NCI-H226 (cell line): ENCODE measurements around the gene NXPH2.
"Not testable (repeated sequence)": the region's sequence is repeated elsewhere in the genome, so short reads cannot be mapped to it uniquely, and the experiment has no call there.

Experiments used
- DNase-seq: peaks from one replicate; pipeline ENCODE4 v3.0.0-alpha.2; 2015

Gene NXPH2

GRCh38 chr2:138752197-138752956, 27.8 kb downstream of the NXPH2 start:
- DNase-seq: peak; percentile 94

GRCh38 chr2:138744713-138745112, 35.5 kb downstream of the NXPH2 start:
- no peak for DNase-seq

- no peak for DNase-seq
Observed at GRCh38 chr2:138742441-138743057, 37.6 kb downstream of the NXPH2 start.

DNA sequence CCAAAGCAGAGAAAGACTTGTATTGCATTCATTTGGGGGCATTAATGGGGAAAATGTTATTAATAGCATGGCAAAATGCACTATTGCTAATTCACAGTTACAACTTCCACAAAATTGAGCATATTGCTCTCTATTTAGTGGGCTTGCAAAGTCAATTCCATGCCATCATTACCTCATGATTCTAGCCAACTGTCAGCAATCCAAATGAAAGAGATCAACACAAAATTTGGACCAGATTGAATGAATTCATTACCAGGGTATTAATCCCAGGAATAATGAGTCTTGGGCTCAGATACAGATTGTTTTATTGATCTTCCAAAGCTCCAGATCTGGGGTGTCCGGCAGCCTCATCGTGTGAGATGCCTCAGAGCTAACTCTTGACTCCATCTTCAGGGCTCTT, 38.3 kb downstream of the NXPH2 start:
- DNase-seq: no peak

DNA sequence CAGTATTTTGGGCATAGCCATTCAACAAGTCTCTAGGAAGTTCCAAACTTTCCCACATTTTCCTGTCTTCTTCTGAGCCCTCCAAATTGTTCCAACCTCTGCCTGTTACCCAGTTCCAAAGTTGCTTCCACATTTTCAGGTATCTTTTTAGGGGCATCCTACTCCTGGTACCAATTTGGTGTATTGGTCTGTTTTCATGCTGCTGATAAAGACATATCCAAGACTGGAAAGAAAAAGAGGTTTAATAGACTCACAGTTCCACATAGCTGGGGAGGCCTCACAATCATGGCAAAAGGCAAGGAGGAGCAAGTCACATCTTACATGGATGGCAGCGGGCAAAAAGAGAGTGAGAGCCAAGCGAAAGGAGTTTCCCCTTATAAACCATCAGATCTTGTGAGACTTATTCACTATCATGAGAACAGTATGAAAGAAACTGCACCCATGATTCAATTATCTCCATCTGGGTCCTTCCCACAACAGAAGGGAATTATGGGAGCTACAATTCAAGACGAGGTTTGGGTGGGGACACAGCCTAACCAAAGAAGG, 43.1 kb downstream of the NXPH2 start:
- DNase-seq: not testable (repeated sequence)

GRCh38 chr2:138732651-138733050, 47.5 kb downstream of the NXPH2 start:
- DNase-seq: no peak

GRCh38 chr2:138730497-138731030, 49.6 kb downstream of the NXPH2 start:
- DNase-seq: no peak

DNA sequence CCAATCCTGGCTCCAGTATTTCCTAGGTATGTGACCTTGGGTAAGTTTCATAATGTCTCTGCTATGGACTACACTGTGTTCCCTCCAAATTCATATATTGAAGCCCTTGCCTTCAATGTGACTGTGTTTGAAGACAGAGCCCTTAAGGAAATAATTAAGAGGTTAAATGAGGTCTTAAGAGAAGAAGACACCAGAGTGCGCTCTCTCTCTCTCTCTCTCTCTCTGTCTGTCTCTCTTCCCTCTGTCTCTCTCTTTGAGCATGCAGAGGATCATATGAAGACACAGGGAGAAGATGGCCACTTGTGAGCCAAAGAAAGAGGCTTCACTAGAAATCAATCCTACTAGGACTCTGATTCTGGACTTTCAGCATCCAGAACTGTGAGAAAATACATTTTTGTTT, 52.2 kb downstream of the NXPH2 start:
- no peak for DNase-seq

DNA sequence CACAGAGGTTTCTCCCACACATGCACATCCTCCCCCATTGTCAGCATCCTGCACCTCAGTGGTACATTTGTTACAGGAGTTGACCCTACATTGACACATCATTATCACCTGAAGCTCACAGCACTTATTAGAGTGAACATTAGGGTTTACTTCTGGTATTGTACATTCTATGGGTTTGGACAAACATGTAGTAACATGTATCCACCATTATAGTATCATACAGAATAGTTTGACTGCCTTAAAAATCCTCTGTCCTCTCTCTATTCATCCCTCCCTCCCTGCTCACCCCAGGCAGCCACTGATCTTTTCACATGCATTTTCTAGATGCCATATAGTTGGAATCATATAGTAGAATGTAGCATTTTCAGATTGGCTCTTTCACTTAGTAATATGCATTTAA, 53.5 kb downstream of the NXPH2 start:
- DNase-seq: no peak

DNA sequence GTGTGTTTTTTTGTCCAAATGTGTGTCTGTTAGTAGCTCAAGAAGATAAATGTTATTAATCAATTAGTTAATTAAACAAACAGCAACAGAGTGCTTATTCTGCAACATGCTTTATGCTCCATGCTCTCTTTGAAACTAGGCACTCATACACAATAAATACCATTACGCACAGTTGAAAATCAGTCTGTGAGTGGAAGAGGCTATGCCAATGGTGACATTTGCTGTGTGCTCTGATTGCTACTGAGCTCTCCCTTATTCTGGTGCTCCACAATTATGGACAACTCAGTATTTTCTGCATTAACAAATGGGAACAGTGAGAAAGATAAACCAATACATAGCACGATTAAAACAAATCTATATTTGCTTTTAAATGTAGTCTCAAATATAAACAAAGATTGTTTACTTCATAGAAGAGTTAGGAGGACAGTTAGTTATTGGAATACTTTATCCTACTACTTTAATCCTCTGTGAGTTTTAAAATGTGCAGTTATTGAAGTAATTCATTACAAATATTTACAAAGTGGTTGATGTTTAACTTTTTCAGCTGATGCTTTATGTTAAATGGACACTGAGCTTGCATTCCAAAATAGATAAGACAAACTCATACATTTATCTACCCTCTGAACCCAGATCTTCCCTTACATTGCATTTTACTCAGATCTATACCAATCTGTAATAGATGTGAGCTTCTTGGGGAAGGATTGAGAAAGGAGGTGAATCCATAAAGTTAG, 55.3 kb downstream of the NXPH2 start:
- no peak for DNase-seq

DNA sequence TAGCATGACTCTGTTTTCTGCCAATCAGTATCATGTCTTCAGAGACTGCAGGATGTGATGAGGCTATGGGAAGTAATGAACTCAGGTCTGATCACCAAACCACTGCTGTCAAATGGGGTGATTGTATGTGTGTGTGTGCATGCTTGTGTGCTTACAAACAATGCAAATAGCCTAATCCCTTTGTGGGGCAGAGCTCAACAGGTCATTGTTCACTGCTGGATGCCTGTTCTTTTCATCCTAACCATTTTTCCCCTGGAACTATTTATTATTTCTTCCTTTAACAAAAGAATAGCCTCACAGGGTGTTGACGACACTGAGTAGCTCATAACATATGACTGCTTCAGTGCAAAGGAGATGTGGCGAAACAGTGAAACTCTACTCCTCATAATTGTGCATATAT, 55.9 kb downstream of the NXPH2 start:
- DNase-seq: no peak

- DNase-seq: peak; percentile 74
Observed at GRCh38 chr2:138723196-138723987, 56.8 kb downstream of the NXPH2 start.

DNA sequence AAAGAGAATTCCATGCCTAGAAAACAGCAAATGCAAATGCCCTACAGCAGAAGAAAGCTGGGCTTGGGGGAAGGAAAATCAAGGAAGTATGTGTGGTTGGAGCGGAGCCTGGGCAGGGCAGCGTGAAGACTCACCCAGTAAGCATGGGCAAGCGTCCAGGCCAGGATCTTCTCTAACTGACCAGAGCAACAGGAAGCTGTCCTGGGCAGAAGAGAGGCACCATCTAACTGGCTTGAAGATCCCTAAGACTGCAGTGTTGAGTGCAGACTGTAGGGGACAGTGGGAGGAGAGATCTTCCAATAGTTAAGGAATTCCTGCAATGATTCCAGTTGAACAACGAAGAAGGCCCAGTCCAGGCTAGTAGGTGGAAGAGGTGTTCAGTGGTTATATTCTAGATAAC, 57.9 kb downstream of the NXPH2 start:
- DNase-seq: peak; percentile 36

- DNase-seq: no peak
Observed at GRCh38 chr2:138720035-138720838, 60.0 kb downstream of the NXPH2 start.

DNA sequence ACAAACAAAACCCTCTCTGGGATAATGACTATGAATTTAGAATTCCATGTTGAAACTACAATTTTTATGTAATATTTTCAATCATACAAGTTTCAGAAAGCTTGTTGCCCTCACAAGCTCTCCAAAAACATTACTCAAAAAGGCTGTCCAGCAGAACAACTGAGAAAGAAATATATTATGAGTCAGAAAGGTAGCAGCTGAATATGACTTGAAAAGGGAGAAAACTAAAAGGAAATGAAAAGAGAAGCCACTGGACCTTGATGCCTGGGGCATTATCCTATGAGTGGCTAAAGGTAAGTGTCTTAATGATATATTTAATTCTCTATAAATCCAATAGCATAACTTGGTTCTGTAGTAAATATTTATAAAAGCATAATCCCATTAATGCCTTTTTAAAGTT, 61.8 kb downstream of the NXPH2 start:
- DNase-seq: no peak

- DNase-seq: no peak
Observed at GRCh38 chr2:138716183-138716582, 64.0 kb downstream of the NXPH2 start.

DNA sequence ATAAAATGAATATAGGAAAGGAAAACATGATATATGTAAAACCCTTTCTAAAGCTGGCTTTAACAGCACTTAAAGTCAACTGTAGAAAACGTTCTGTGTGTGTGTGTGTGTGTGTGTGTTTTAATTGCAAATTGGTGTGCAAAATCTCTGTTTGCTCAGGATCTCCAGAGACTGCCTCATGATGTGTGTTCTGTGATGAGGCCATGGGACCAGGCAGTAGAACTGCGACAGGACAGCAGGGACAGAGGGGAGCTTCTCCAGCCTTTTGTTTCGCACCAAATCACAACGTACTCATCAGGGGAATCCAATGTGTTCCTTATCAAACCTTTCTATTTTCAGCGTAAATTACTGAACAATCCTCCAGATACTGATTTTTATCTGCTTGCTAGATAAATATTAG, 66.7 kb downstream of the NXPH2 start:
- no peak for DNase-seq

GRCh38 chr2:138713069-138713496, 67.1 kb downstream of the NXPH2 start:
- no peak for DNase-seq

- peak; percentile 13 for DNase-seq
Observed at GRCh38 chr2:138712212-138712979, 67.8 kb downstream of the NXPH2 start.

DNA sequence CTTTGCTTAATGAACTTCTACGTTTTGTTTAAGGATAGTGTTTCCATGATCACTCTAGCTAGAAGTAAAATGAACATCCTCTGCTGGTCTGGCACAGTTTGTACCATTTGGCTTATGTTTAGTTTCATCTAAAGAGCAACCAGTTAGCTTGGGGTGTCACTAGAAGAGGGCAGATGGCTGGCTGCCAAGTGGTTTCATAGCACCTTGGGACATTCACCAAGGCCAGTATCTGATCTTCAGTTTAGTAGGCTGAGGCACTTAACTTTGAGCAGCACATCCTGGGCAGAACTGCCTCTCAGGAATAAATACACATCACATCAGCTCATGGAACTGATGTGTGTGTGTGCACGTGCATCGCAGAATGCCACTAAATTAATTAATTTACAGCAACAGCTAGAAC, 68.4 kb downstream of the NXPH2 start:
- no peak for DNase-seq

DNA sequence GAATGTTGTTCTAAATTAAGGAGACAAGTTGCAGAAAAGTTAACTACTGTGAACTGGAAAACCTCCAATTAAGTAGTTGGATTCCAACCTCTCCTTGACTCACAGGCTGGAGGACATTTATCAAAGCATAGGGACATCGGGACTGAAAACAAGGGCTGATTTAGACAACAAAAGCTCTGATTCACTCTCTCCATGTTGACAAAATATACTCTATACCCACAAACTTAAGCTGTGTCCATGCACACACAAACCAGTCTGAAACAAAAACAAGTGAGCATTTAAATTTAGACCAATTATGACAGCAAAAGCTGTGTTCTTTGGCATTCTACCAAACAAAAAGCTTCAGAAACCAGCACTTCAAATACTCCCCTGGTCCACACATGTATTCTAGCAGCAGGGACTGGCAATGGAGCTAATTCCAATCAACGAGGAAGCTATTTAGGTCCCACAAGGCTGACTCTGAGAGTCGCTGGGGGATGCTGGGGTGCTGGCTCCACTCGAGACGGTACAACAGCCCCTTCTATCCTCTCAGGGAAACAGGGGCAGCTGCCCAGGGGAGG, 71.4 kb downstream of the NXPH2 start:
- no peak for DNase-seq
